22Rv1 (cell line): ENCODE measurements around the gene CD53.

Experiments used
- H3K27ac ChIP-seq: fragments of 450-650 bp; 2 replicates; pipeline ENCODE4 v1.5.1; 2017
- ZFX ChIP-seq: fragments of 450-650 bp; IDR thresholded peaks from 2 replicates; pipeline ENCODE4 v1.6.1; 2017; ENCODE audit warnings: antibody characterized with exemption, borderline replicate concordance
- TF ChIP-seq, protein P1 (sequence below): fragments of 450-650 bp; IDR thresholded peaks from 2 replicates; pipeline ENCODE4 v1.5.1; 2017; ENCODE audit warnings: mild to moderate bottlenecking

Gene CD53

DNA sequence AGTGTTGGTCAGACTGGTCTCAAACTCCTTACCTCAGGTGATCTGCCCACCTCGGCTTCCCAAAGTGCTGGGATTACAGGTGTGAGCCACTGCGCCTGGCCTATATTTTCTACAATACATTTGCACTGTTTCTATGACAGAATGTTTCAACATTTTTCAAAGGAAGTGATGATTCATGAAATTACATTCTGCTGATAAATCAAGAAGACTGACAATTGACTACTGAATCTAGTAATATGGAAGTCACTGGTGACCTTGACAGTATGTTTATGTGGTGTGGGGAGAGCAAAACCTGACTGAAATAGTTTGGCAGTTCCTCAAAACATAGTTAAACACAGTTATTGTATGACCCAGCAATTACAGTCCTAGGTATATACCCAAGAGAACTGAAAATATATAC, 72.7 kb downstream of the CD53 start:
- TF ChIP-seq, protein P1, sequence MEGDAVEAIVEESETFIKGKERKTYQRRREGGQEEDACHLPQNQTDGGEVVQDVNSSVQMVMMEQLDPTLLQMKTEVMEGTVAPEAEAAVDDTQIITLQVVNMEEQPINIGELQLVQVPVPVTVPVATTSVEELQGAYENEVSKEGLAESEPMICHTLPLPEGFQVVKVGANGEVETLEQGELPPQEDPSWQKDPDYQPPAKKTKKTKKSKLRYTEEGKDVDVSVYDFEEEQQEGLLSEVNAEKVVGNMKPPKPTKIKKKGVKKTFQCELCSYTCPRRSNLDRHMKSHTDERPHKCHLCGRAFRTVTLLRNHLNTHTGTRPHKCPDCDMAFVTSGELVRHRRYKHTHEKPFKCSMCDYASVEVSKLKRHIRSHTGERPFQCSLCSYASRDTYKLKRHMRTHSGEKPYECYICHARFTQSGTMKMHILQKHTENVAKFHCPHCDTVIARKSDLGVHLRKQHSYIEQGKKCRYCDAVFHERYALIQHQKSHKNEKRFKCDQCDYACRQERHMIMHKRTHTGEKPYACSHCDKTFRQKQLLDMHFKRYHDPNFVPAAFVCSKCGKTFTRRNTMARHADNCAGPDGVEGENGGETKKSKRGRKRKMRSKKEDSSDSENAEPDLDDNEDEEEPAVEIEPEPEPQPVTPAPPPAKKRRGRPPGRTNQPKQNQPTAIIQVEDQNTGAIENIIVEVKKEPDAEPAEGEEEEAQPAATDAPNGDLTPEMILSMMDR = no peak
- no peak for TF ChIP-seq ZFX
- H3K27ac ChIP-seq = no peak overlapping the region

GRCh38 chr1:110948038-110948810, 75.3 kb downstream of the CD53 start:
- no peak for TF ChIP-seq ZFX
- TF ChIP-seq, protein P1 = no peak
- no peak overlapping the region for H3K27ac ChIP-seq
